ENCODE measurements around the gene KCNQ5. TPM values are rescaled to one million over a fixed set of nuclear protein-coding genes. Genes with fewer than 3 reads are reported as not detected.

KCNQ5 gene
- total and polyA plus RNA-seq, 2 donors (not counting 1 experiment from before 2014, with no cell fraction given), result 0.74 to 4.6 TPM

- no peaks in the 10 kb centered on the region for H3K79me2 ChIP-seq (ENCODE audit: control insufficient read depth, insufficient read depth, low read length)
- H3K9me3 ChIP-seq (ENCODE audit: control insufficient read depth, insufficient read depth, low read depth, low read length), result no peaks in the 10 kb centered on the region
- no peaks in the 10 kb centered on the region for H3K4me1 ChIP-seq (ENCODE audit: control insufficient read depth, extremely low read depth, insufficient read depth, low read length)
- no peak overlapping the region for H2AFZ ChIP-seq (ENCODE audit: low read length)
- no peaks in the 10 kb centered on the region for H3K36me3 ChIP-seq (ENCODE audit: control insufficient read depth, insufficient read depth, low read length)
- no peaks in the 10 kb centered on the region for H3K27me3 ChIP-seq (ENCODE audit: control insufficient read depth, insufficient read depth, low read length)
- no peak overlapping the region for H3K4me3 ChIP-seq (replicated peaks in 1 of 4; ENCODE audit: control extremely low read depth in 1 of 4, insufficient read depth in 1 of 4, low read depth in 3 of 4, low read length in 4 of 4)
- H3K9ac ChIP-seq (ENCODE audit: insufficient read depth, low read length), result no peak overlapping the region
- H3K4me2 ChIP-seq (ENCODE audit: extremely low read depth, insufficient read depth, low read length), result no peak overlapping the region
- no peaks in the 10 kb centered on the region for H4K20me1 ChIP-seq (ENCODE audit: control insufficient read depth, extremely low read depth, insufficient read depth, low read length)
- no peak for DNase-seq (ENCODE audit: low read depth in 2 of 2)
- TF ChIP-seq, protein P1, sequence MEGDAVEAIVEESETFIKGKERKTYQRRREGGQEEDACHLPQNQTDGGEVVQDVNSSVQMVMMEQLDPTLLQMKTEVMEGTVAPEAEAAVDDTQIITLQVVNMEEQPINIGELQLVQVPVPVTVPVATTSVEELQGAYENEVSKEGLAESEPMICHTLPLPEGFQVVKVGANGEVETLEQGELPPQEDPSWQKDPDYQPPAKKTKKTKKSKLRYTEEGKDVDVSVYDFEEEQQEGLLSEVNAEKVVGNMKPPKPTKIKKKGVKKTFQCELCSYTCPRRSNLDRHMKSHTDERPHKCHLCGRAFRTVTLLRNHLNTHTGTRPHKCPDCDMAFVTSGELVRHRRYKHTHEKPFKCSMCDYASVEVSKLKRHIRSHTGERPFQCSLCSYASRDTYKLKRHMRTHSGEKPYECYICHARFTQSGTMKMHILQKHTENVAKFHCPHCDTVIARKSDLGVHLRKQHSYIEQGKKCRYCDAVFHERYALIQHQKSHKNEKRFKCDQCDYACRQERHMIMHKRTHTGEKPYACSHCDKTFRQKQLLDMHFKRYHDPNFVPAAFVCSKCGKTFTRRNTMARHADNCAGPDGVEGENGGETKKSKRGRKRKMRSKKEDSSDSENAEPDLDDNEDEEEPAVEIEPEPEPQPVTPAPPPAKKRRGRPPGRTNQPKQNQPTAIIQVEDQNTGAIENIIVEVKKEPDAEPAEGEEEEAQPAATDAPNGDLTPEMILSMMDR (conservative IDR thresholded peaks at IDR 0.05 in 1 of 2, IDR thresholded peaks at IDR 0.05 in 1 of 2; ENCODE audit: low read depth in 1 of 2, low read length in 2 of 2), result no peak
- no peak for TF ChIP-seq EZH2 (IDR thresholded peaks at IDR 0.05; ENCODE audit: low read length, missing control alignments)
- no peak overlapping the region for H3K27ac ChIP-seq (ENCODE audit: insufficient read depth, low read length)
These were observed 39.5 kb downstream of the KCNQ5 start for GRCh38 chr6:72661411-72661810.

- Histone ChIP-seq H3K4me1 (ENCODE audit: control insufficient read depth, extremely low read depth, insufficient read depth, low read length) (no peaks in the 10 kb centered on the region), H3K27me3 (ENCODE audit: control insufficient read depth, insufficient read depth, low read length) (no peaks in the 10 kb centered on the region), H3K27ac (ENCODE audit: insufficient read depth, low read length) (no peak overlapping the region), H4K20me1 (ENCODE audit: control insufficient read depth, extremely low read depth, insufficient read depth, low read length) (no peaks in the 10 kb centered on the region), H3K9me3 (ENCODE audit: control insufficient read depth, insufficient read depth, low read depth, low read length) (no peaks in the 10 kb centered on the region), H3K9ac (ENCODE audit: insufficient read depth, low read length) (no peak overlapping the region), H3K4me2 (ENCODE audit: extremely low read depth, insufficient read depth, low read length) (no peak overlapping the region), H2AFZ (ENCODE audit: low read length) (no peak overlapping the region), H3K79me2 (ENCODE audit: control insufficient read depth, insufficient read depth, low read length) (no peaks in the 10 kb centered on the region), H3K36me3 (ENCODE audit: control insufficient read depth, insufficient read depth, low read length) (no peaks in the 10 kb centered on the region), H3K4me3 (replicated peaks in 1 of 4; ENCODE audit: control extremely low read depth in 1 of 4, insufficient read depth in 1 of 4, low read depth in 3 of 4, low read length in 4 of 4) (no peak overlapping the region)
- DNase-seq (ENCODE audit: low read depth in 2 of 2), result no peak
- TF ChIP-seq, protein P1 (conservative IDR thresholded peaks at IDR 0.05 in 1 of 2, IDR thresholded peaks at IDR 0.05 in 1 of 2; ENCODE audit: low read depth in 1 of 2, low read length in 2 of 2), result no peak
- TF ChIP-seq EZH2 (IDR thresholded peaks at IDR 0.05; ENCODE audit: low read length, missing control alignments), result no peak
These were observed 43.7 kb downstream of the KCNQ5 start for GRCh38 chr6:72665599-72665998.

- Histone ChIP-seq H3K27me3 (ENCODE audit: control insufficient read depth, insufficient read depth, low read length) (no peaks in the 10 kb centered on the region), H3K9me3 (ENCODE audit: control insufficient read depth, insufficient read depth, low read depth, low read length) (no peaks in the 10 kb centered on the region), H3K9ac (ENCODE audit: insufficient read depth, low read length) (no peak overlapping the region), H3K4me3 (replicated peaks in 1 of 4; ENCODE audit: control extremely low read depth in 1 of 4, insufficient read depth in 1 of 4, low read depth in 3 of 4, low read length in 4 of 4) (no peak overlapping the region), H3K27ac (ENCODE audit: insufficient read depth, low read length) (no peak overlapping the region), H3K79me2 (ENCODE audit: control insufficient read depth, insufficient read depth, low read length) (no peaks in the 10 kb centered on the region), H3K4me1 (ENCODE audit: control insufficient read depth, extremely low read depth, insufficient read depth, low read length) (no peaks in the 10 kb centered on the region), H3K36me3 (ENCODE audit: control insufficient read depth, insufficient read depth, low read length) (no peaks in the 10 kb centered on the region), H4K20me1 (ENCODE audit: control insufficient read depth, extremely low read depth, insufficient read depth, low read length) (no peaks in the 10 kb centered on the region), H3K4me2 (ENCODE audit: extremely low read depth, insufficient read depth, low read length) (no peak overlapping the region), H2AFZ (ENCODE audit: low read length) (no peak overlapping the region)
- no peak for DNase-seq (ENCODE audit: low read depth in 2 of 2)
- TF ChIP-seq EZH2 (IDR thresholded peaks at IDR 0.05; ENCODE audit: low read length, missing control alignments), result no peak
- TF ChIP-seq, protein P1 (conservative IDR thresholded peaks at IDR 0.05 in 1 of 2, IDR thresholded peaks at IDR 0.05 in 1 of 2; ENCODE audit: low read depth in 1 of 2, low read length in 2 of 2), result no peak
These were observed 47.5 kb downstream of the KCNQ5 start for GRCh38 chr6:72669324-72669723.
